Transverse colon (tissue), 3 donors: Measurements from ENCODE around the gene ARHGEF2.

ENCODE experiments used
- POLR2A ChIP-seq: fragments of 450-650 bp; IDR thresholded peaks from one replicate; pipeline ENCODE4 v1.6.1; 2016; ENCODE audit warnings: antibody characterized with exemption, mild to moderate bottlenecking, moderate library complexity
- TF ChIP-seq, protein P1 (sequence below), 5 experiments: fragments of 200-600 bp in 3 of 5; fragments of 450-650 bp in 2 of 5; sonication (generic) in 3 of 5; IDR thresholded peaks; 1 replicate in 2 of 5; 2 replicates in 3 of 5; pipeline ENCODE4 v1.5.1; 2016 to 2017; ENCODE audit warnings: antibody characterized with exemption in 5 of 5, inconsistent platforms in 3 of 5, mild to moderate bottlenecking in 2 of 5, moderate library complexity in 1 of 5

DNA sequence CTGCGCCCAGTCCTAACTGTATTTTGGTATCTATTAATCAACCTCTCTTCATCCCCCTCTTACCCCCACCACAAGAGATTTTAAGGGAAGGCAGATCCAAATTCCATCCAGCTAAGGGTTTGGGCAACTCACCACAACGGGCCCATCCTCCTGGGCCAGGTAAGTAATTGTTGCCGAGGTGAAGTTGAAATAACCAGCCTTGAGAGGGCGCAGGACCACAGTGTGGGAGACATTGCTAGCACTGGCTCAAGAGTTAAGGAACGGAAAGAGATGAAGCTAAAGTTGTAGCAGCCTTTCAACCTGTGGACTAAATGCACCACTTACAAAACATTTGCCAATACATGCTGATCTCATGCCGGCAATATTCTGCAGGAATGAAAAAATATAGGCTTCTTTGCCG is 36.5 kb upstream of the ARHGEF2 start:
- no peak for TF ChIP-seq POLR2A
- TF ChIP-seq, protein P1, sequence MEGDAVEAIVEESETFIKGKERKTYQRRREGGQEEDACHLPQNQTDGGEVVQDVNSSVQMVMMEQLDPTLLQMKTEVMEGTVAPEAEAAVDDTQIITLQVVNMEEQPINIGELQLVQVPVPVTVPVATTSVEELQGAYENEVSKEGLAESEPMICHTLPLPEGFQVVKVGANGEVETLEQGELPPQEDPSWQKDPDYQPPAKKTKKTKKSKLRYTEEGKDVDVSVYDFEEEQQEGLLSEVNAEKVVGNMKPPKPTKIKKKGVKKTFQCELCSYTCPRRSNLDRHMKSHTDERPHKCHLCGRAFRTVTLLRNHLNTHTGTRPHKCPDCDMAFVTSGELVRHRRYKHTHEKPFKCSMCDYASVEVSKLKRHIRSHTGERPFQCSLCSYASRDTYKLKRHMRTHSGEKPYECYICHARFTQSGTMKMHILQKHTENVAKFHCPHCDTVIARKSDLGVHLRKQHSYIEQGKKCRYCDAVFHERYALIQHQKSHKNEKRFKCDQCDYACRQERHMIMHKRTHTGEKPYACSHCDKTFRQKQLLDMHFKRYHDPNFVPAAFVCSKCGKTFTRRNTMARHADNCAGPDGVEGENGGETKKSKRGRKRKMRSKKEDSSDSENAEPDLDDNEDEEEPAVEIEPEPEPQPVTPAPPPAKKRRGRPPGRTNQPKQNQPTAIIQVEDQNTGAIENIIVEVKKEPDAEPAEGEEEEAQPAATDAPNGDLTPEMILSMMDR (IDR thresholded peaks at IDR 0.05): no peak
